Nucleus accumbens (tissue), 56 donors: ENCODE results near the gene VPS37B.
A peak's percentile ranks its signal among the peaks of the same experiment; 100 is the strongest.

ENCODE experiments used
- DNase-seq, 56 donors: peaks; one replicate each; lab custom pipeline; 2025; lab: John Stamatoyannopoulos, UW

VPS37B gene

DNA sequence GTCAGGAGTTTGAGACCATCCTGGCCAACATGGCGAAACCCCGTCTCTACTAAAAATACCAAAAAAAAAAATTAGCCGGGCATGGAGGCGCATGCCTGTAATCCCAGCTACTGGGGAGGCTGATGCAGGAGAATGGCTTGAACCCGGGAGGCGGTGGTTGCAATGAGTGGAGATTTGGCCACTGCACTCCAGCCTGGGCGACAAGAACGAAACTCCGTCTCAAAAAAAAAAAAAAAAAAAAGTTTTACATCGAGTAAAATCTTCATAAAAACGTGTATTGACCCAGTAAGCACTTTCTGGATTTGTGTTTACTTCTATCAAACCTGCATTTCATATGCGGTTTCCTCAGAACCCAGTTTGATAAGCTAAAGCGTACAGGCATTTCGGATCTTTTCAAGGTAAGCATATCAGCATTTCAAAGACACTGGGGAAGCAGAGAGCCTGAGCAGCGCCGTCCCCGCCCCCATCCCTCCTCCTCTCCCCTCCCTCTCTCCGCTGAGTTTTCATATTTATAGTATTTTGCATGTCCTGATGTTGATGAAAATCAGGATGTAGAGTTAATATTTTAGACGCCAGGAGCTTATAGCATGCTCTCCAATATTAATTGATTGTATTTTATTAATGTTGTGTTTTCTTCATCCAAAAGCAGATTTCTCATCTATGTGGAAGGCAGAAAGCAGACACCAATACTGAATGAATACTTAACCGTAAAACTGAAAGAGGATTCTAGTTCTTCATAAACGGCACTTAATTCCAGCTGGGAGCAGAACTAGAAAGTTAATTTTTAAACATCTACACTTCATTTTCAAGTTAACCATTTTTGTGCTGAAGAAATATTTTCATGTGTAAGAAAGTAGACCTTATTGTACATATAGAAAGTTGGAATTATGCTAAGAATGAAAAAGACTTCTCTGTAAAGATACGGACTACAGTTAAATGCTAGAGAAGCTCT, 69.9 kb downstream of the VPS37B start:
- peak in 3 of 56 donors; percentile 2 to 22 (median 17) for DNase-seq

DNA sequence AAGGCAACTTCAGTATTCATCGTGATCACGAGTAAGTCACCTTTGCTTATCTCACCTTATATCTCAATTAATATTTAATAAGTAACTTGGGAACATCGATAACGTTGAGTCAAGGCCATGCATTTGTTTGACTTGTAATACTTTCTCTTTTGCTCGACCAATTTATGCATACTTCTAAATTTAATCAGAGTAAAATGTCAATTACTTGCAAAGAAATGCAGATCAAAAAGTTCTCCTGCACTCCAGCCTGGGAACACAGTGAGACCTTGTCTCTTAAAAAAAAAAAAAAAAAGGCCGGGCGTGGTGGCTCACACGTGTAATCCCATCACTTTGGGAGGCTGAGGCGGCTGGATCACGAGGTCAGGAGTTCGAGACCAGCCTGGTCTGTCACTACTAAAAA, 72.5 kb downstream of the VPS37B start:
- no peak for DNase-seq

DNA sequence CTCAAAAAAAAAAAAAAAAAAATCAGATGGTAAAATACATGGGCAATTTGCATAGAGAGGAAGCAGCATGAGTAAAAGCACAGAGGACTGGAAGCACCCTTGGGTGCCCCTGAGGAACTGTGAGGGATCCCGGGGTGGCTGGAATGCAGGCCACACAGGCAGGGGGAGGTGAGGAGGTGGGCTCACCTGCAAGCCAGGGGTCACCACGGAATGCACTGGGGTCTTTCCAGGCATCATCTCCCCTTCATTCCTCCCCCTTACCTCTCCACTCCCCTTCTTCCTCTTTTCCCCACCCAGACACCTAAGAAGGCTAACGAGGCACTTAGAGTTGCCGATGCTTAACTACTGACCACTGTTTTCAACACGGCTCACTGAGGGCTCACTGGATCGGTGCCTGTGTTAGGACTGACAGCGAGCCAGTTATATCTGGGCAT, 75.1 kb downstream of the VPS37B start:
- no peak for DNase-seq

DNA sequence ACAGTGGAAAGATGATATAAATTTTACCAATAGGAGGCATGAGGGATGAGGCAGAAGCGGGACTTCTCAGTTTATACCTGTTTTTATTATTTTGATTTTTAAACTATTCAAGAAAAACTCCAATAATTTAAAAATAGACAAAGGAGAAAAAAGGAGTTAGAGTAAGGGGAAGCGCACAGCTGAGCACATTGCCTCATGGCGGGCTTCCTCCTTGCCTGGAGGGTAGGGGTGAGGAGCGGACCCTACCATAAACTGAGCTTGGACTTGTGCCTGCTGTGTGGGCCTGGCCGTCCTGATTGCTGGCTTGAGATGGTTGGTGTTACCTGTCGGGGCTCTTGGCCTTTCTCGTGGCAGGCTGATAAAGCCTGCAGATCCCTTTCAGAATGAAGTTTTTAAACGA, 75.8 kb downstream of the VPS37B start:
- no peak for DNase-seq

DNA sequence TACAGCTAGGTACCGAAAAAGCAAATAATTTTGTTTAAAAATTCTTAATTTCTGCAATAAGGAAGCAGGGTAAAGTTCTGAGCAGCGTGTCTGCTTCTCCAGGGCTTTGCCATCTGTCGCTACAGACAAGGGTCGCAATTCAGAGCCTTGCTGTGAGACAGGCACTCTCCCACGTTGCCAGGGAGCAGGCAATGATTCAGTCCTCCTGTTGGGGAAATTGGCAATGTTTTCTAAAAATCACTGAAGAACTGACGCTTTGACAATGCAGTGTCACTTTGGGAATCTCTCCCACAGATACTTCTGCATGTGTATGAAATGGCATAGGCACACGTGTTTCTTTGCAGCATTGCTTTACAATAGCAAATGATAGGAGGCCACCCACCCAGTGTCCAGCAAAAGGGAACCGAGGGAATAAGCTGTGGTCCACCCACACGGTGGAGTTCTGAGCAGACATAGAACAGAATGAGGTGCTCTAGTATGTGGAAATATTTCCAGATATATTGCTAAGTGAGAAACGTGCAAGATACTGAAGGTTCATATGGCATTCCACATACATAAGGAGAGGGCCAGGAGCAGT, 76.6 kb downstream of the VPS37B start:
- DNase-seq = peak in 28 of 56 donors; percentile 2 to 71 (median 24)
